GF-D8 (cell line): ENCODE data around the gene CYYR1.

Source experiments
- DNase-seq: peaks from one replicate; lab custom pipeline; 2025; lab: John Stamatoyannopoulos, UW

CYYR1 gene

GRCh38 chr21:26553898-26554297 lies 19.2 kb downstream of the CYYR1 start:
- no peak for DNase-seq

GRCh38 chr21:26550326-26550725 lies 22.8 kb downstream of the CYYR1 start:
- DNase-seq: no peak

GRCh38 chr21:26546446-26547097 lies 26.5 kb downstream of the CYYR1 start:
- DNase-seq: no peak

GRCh38 chr21:26544201-26544775 lies 28.8 kb downstream of the CYYR1 start:
- DNase-seq: no peak

GRCh38 chr21:26540651-26541050 lies 32.4 kb downstream of the CYYR1 start:
- DNase-seq: no peak

GRCh38 chr21:26539566-26539965 lies 33.5 kb downstream of the CYYR1 start:
- DNase-seq: no peak

- DNase-seq: no peak
Measured at GRCh38 chr21:26534517-26534916, 38.6 kb downstream of the CYYR1 start.

GRCh38 chr21:26532208-26532607 lies 40.9 kb downstream of the CYYR1 start:
- no peak for DNase-seq

GRCh38 chr21:26529526-26529925 lies 43.6 kb downstream of the CYYR1 start:
- DNase-seq: no peak

- no peak for DNase-seq
Measured at GRCh38 chr21:26528882-26529281, 44.2 kb downstream of the CYYR1 start.

- DNase-seq: no peak
Measured at GRCh38 chr21:26522704-26523103, 50.4 kb downstream of the CYYR1 start.

GRCh38 chr21:26519142-26519541 lies 53.9 kb downstream of the CYYR1 start:
- no peak for DNase-seq

GRCh38 chr21:26515257-26515656 lies 57.8 kb downstream of the CYYR1 start:
- no peak for DNase-seq

- DNase-seq: no peak
Measured at GRCh38 chr21:26513212-26513611, 59.9 kb downstream of the CYYR1 start.

GRCh38 chr21:26512664-26513063 lies 60.4 kb downstream of the CYYR1 start:
- DNase-seq: no peak

GRCh38 chr21:26508903-26509302 lies 64.2 kb downstream of the CYYR1 start:
- DNase-seq: no peak

- no peak for DNase-seq
Measured at GRCh38 chr21:26506956-26507355, 66.1 kb downstream of the CYYR1 start.

GRCh38 chr21:26505211-26505610 lies 67.9 kb downstream of the CYYR1 start:
- DNase-seq: no peak

- DNase-seq: no peak
Measured at GRCh38 chr21:26503414-26503813, 69.7 kb downstream of the CYYR1 start.

- DNase-seq: no peak
Measured at GRCh38 chr21:26501495-26502021, 71.5 kb downstream of the CYYR1 start.

GRCh38 chr21:26499495-26499894 lies 73.6 kb downstream of the CYYR1 start:
- DNase-seq: no peak

GRCh38 chr21:26495283-26495849 lies 77.7 kb downstream of the CYYR1 start:
- no peak for DNase-seq

GRCh38 chr21:26491663-26492062 lies 81.4 kb downstream of the CYYR1 start:
- DNase-seq: no peak

- no peak for DNase-seq
Measured at GRCh38 chr21:26490771-26491170, 82.3 kb downstream of the CYYR1 start.
